ENCODE data around the gene DYDC2. TPM values are rescaled to one million over a fixed set of nuclear protein-coding genes. Genes with fewer than 3 reads are reported as not detected.
A peak's percentile ranks its signal among the peaks of the same experiment; 100 is the strongest.
"Not testable (repeated sequence)": the region's sequence is repeated elsewhere in the genome, so short reads cannot be mapped to it uniquely, and the experiment has no call there.

Gene DYDC2
- total RNA-seq, 2 donors from 2014 or later: not detected

GRCh38 chr10:80351220-80351619 is 5.4 kb upstream of the DYDC2 start:
- H3K27ac ChIP-seq: no peak overlapping the region
- H3K4me1 ChIP-seq: peaks cover 0 to 1% of the 10 kb centered on the region in 2 donors
- H3K36me3 ChIP-seq: no peaks in the 10 kb centered on the region
- no peak overlapping the region for H3K4me3 ChIP-seq
- no peak for DNase-seq (ENCODE audit: low spot score)
- H3K27me3 ChIP-seq: no peaks in the 10 kb centered on the region
- H3K9me3 ChIP-seq: no peaks in the 10 kb centered on the region
- TF ChIP-seq CTCF (IDR thresholded peaks at IDR 0.05): no peak

GRCh38 chr10:80356989-80357850 is 639 bp downstream of the DYDC2 start:
- H3K36me3 ChIP-seq: no peaks in the 10 kb centered on the region
- H3K4me3 ChIP-seq: peak overlapping the region; percentile 20 to 44
- no peaks in the 10 kb centered on the region for H3K27me3 ChIP-seq
- H3K9me3 ChIP-seq: no peaks in the 10 kb centered on the region
- peaks cover 0 to 14% of the 10 kb centered on the region in 2 donors for H3K4me1 ChIP-seq
- H3K27ac ChIP-seq: no peak overlapping the region
- no peak for DNase-seq (ENCODE audit: low spot score)
- no peak for TF ChIP-seq CTCF (IDR thresholded peaks at IDR 0.05)

- Histone ChIP-seq H3K27me3 (no peaks in the 10 kb centered on the region), H3K36me3 (no peaks in the 10 kb centered on the region), H3K4me3 (no peak overlapping the region), H3K9me3 (no peaks in the 10 kb centered on the region), H3K4me1 (peaks cover 0 to 14% of the 10 kb centered on the region in 2 donors), H3K27ac (no peak overlapping the region)
- no peak for DNase-seq (ENCODE audit: low spot score)
- TF ChIP-seq CTCF (IDR thresholded peaks at IDR 0.05): no peak
Measured at GRCh38 chr10:80357851-80358125, 1.2 kb downstream of the DYDC2 start.

- H3K9me3 ChIP-seq; H3K36me3 ChIP-seq; H3K27ac ChIP-seq; DNase-seq (ENCODE audit: low spot score); H3K4me3 ChIP-seq; H3K27me3 ChIP-seq: not testable (repeated sequence)
- peaks cover 0 to 14% of the 10 kb centered on the region in 2 donors for H3K4me1 ChIP-seq
Measured at GRCh38 chr10:80358925-80359324, 2.3 kb downstream of the DYDC2 start.

- Histone ChIP-seq H3K27me3 (no peaks in the 10 kb centered on the region), H3K4me1 (peaks cover 0 to 14% of the 10 kb centered on the region in 2 donors), H3K9me3 (no peaks in the 10 kb centered on the region), H3K4me3 (no peak overlapping the region), H3K27ac (no peak overlapping the region), H3K36me3 (no peaks in the 10 kb centered on the region)
- no peak for TF ChIP-seq CTCF (IDR thresholded peaks at IDR 0.05)
- DNase-seq (ENCODE audit: low spot score): no peak
Measured at GRCh38 chr10:80359644-80360043, 3.1 kb downstream of the DYDC2 start.

DNA sequence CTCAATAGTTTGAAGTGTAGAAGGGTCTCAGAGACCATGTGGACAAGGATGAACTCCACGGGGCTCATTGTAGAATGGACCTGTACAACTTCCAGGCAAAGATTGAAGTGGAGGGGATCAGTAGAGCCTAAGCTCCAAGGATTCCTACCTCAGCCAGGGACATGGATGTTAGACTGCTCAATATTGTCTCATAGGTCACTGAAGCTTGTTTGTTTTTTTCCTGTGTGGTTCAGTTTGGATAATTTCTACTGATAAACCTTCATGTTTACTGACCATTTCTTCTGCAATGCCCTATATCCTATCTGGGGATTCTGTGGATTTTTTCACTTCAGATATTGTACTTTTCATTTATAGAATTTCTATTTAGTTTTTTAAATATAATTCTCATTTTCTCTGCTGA is 8.9 kb downstream of the DYDC2 start:
- DNase-seq (ENCODE audit: low spot score): no peak
- no peak overlapping the region for H3K27ac ChIP-seq

More for the DNA sequence above, 8.9 kb downstream of the DYDC2 start:
- Histone ChIP-seq H3K27me3 (no peaks in the 10 kb centered on the region), H3K36me3 (no peaks in the 10 kb centered on the region), H3K9me3 (peaks cover 5 to 23% of the 10 kb centered on the region in 2 donors), H3K4me3 (no peak overlapping the region), H3K4me1 (no peaks in the 10 kb centered on the region)
- no peak for TF ChIP-seq CTCF (IDR thresholded peaks at IDR 0.05)

Data from right atrium auricular region (tissue), 2 donors.